GM23338 (cell line): ENCODE results near the gene PRKCH. TPM values are rescaled to one million over a fixed set of nuclear protein-coding genes. Genes with fewer than 3 reads are reported as not detected.

ENCODE experiments used
- ATAC-seq: fragments of 200-7000 bp; cut with Tn5 transposase; 3 replicates; pipeline ENCODE4 v1.9.1; 2020
- DNase-seq: peaks from one replicate; pipeline ENCODE4 v3.0.0-alpha.2; 2015; ENCODE audit warnings: low spot score
- H2AFZ ChIP-seq: fragments of 200-600 bp; sonication (generic); 2 replicates; pipeline ENCODE4 v1.8.0; 2016; ENCODE audit warnings: antibody characterized with exemption, mild to moderate bottlenecking, moderate library complexity
- H3F3A ChIP-seq: fragments of 200-600 bp; sonication (generic); replicated peaks from 2 replicates; pipeline ENCODE4 v1.8.0; 2017; ENCODE audit warnings: antibody characterized with exemption, mixed run types, low read depth
- H3K27ac ChIP-seq: fragments of 200-600 bp; sonication (generic); 2 replicates; pipeline ENCODE4 v1.6.1; 2016; ENCODE audit warnings: low read depth
- H3K27me3 ChIP-seq: fragments of 200-600 bp; sonication (generic); 2 replicates; pipeline ENCODE4 v1.8.0; 2016; ENCODE audit warnings: mild to moderate bottlenecking, mixed run types, moderate library complexity; ENCODE audit not compliant: insufficient read depth
- H3K36me3 ChIP-seq: fragments of 200-600 bp; sonication (generic); 2 replicates; pipeline ENCODE4 v1.8.0; 2016; ENCODE audit warnings: mild to moderate bottlenecking; ENCODE audit not compliant: insufficient read depth
- H3K4me1 ChIP-seq: fragments of 200-600 bp; sonication (generic); 2 replicates; pipeline ENCODE4 v1.8.0; 2016; ENCODE audit warnings: mild to moderate bottlenecking, moderate library complexity; ENCODE audit not compliant: insufficient read depth
- H3K4me2 ChIP-seq: fragments of 200-600 bp; sonication (generic); 2 replicates; pipeline ENCODE4 v1.7.1; 2017; ENCODE audit warnings: mixed run types
- H3K4me3 ChIP-seq: fragments of 200-600 bp; sonication (generic); 2 replicates; pipeline ENCODE4 v1.6.1; 2016; ENCODE audit warnings: mixed run types
- H3K79me2 ChIP-seq: fragments of 200-600 bp; sonication (generic); replicated peaks from 2 replicates; pipeline ENCODE4 v1.8.0; 2017; ENCODE audit warnings: mild to moderate bottlenecking; ENCODE audit not compliant: insufficient read depth
- H3K9me2 ChIP-seq: fragments of 200-600 bp; sonication (generic); 2 replicates; pipeline ENCODE4 v1.8.0; 2017; ENCODE audit not compliant: insufficient read depth
- H4K20me1 ChIP-seq: fragments of 200-600 bp; sonication (generic); replicated peaks from 2 replicates; pipeline ENCODE4 v1.8.0; 2017; ENCODE audit warnings: mild to moderate bottlenecking; ENCODE audit not compliant: insufficient read depth
- H3K27ac Mint-ChIP-seq: 2 replicates; pipeline ENCODE4 v1.8.0; 2020; ENCODE audit warnings: inconsistent platforms, mild to moderate bottlenecking, moderate library complexity, mixed read lengths
- H3K27me3 Mint-ChIP-seq: 3 replicates; pipeline ENCODE4 v1.8.0; 2022; ENCODE audit warnings: low read depth, mild to moderate bottlenecking, moderate library complexity, mixed read lengths, inconsistent platforms; ENCODE audit not compliant: insufficient read depth, poor library complexity
- H3K36me3 Mint-ChIP-seq: 3 replicates; pipeline ENCODE4 v1.8.0; 2021; ENCODE audit warnings: low read depth, mild to moderate bottlenecking, inconsistent platforms, moderate library complexity, mixed read lengths
- H3K4me1 Mint-ChIP-seq: 3 replicates; pipeline ENCODE4 v1.8.0; 2020; ENCODE audit warnings: mild to moderate bottlenecking, inconsistent platforms, mixed read lengths
- H3K4me3 Mint-ChIP-seq: 3 replicates; pipeline ENCODE4 v1.8.0; 2021; ENCODE audit warnings: moderate library complexity, mild to moderate bottlenecking, inconsistent platforms, mixed read lengths
- H3K9me3 Mint-ChIP-seq: 3 replicates; pipeline ENCODE4 v1.8.0; 2020; ENCODE audit warnings: moderate library complexity, mild to moderate bottlenecking, inconsistent platforms, mixed read lengths
- CREB1 ChIP-seq: fragments of 250-450 bp; sonication (Bioruptor Pico); IDR thresholded peaks from 2 replicates; pipeline ENCODE4 v1.5.0; 2020; ENCODE audit warnings: low read depth, mild to moderate bottlenecking, moderate library complexity
- EZH2 ChIP-seq: fragments of 200-600 bp; sonication (generic); IDR thresholded peaks from one replicate; pipeline ENCODE4 v1.8.0; 2017; ENCODE audit warnings: antibody characterized with exemption, mild to moderate bottlenecking, low read depth; ENCODE audit not compliant: unreplicated experiment
- EZH2phosphoT487 ChIP-seq: fragments of 200-600 bp; sonication (generic); IDR thresholded peaks from one replicate; pipeline ENCODE4 v1.8.1; 2018; ENCODE audit warnings: antibody characterized with exemption; ENCODE audit not compliant: unreplicated experiment
- JUNB ChIP-seq: IDR thresholded peaks from one replicate; pipeline ENCODE4 v1.6.1; 2016; ENCODE audit warnings: antibody characterized with exemption; ENCODE audit not compliant: unreplicated experiment
- NANOG ChIP-seq: IDR thresholded peaks from 2 replicates; pipeline ENCODE4 v1.6.1; 2016; ENCODE audit warnings: antibody characterized with exemption, borderline replicate concordance
- POLR2AphosphoS5 ChIP-seq: IDR thresholded peaks from 2 replicates; pipeline ENCODE4 v1.6.1; 2016; ENCODE audit warnings: antibody characterized with exemption, low read depth
- STAT1 ChIP-seq: IDR thresholded peaks from one replicate; pipeline ENCODE4 v1.6.1; 2016; ENCODE audit warnings: antibody characterized with exemption; ENCODE audit not compliant: unreplicated experiment
- ZNF114 ChIP-seq: fragments of 250-450 bp; sonication (Bioruptor Pico); IDR thresholded peaks from 2 replicates; pipeline ENCODE4 v1.5.0; 2020; ENCODE audit warnings: mild to moderate bottlenecking, moderate library complexity
- ZNF331 ChIP-seq: fragments of 250-450 bp; sonication (Bioruptor Pico); IDR thresholded peaks from 2 replicates; pipeline ENCODE4 v1.5.0; 2020; ENCODE audit warnings: low read depth, mild to moderate bottlenecking, moderate library complexity
- polyA plus RNA-seq: library from polyadenylated mRNA; unstranded; fragments of >200 nt; fragmentation: Nextera tagmentation; extraction: Ambion mirVana; gene quantifications from 2 replicates; pipeline ENCODE4 v1.2.1, GENCODE V29; 2016
- total RNA-seq: library from RNA; depleted of rRNA; stranded (reverse); fragments of >200 nt; shearing (Covaris generic); gene quantifications from 2 replicates; pipeline ENCODE4 v1.2.3, GENCODE V29; 2014
- TF ChIP-seq, protein P1 (sequence below): fragments of 250-450 bp; sonication (Bioruptor Pico); IDR thresholded peaks from 2 replicates; pipeline ENCODE4 v1.5.0; 2020; ENCODE audit warnings: mild to moderate bottlenecking, moderate library complexity
- TF ChIP-seq, protein P2 (sequence below): IDR thresholded peaks from 2 replicates; pipeline ENCODE4 v1.6.1; 2016; ENCODE audit warnings: antibody characterized with exemption
- TF ChIP-seq, protein P3 (sequence below), 2 experiments: fragments of 200-600 bp in 1 of 2; sonication (generic) in 1 of 2; conservative IDR thresholded peaks; 2 replicates each; pipeline versions ENCODE4 v1.5.1 to v1.6.1; 2016 to 2017; ENCODE audit warnings: antibody characterized with exemption in 2 of 2, low read depth in 2 of 2, mild to moderate bottlenecking in 2 of 2, moderate library complexity in 1 of 2
- TF ChIP-seq, protein P4 (sequence below): IDR thresholded peaks from one replicate; pipeline ENCODE4 v1.6.1; 2018; ENCODE audit warnings: antibody characterized with exemption; ENCODE audit not compliant: unreplicated experiment

PRKCH gene
- total and polyA plus RNA-seq, 2 experiments from 2014 or later, result 5.4 to 10.1 TPM

DNA sequence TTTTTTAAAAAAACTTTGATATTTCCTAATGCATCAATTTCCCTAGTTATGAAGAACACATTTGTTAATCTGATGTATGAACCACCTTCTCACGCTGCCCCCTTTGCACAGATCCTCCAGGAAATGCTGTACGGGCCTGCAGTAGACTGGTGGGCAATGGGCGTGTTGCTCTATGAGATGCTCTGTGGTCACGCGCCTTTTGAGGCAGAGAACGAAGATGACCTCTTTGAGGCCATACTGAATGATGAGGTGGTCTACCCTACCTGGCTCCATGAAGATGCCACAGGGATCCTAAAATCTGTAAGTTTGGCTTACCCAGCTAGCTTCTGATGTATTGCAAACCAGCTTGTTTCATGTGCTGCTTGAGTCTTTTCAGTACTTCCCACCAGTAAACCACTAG, 208.9 kb downstream of the PRKCH start:
- no peaks in the 10 kb centered on the region for H3K36me3 ChIP-seq
- TF ChIP-seq EZH2, result no peak
- no peak for TF ChIP-seq EZH2phosphoT487
- TF ChIP-seq, protein P1, sequence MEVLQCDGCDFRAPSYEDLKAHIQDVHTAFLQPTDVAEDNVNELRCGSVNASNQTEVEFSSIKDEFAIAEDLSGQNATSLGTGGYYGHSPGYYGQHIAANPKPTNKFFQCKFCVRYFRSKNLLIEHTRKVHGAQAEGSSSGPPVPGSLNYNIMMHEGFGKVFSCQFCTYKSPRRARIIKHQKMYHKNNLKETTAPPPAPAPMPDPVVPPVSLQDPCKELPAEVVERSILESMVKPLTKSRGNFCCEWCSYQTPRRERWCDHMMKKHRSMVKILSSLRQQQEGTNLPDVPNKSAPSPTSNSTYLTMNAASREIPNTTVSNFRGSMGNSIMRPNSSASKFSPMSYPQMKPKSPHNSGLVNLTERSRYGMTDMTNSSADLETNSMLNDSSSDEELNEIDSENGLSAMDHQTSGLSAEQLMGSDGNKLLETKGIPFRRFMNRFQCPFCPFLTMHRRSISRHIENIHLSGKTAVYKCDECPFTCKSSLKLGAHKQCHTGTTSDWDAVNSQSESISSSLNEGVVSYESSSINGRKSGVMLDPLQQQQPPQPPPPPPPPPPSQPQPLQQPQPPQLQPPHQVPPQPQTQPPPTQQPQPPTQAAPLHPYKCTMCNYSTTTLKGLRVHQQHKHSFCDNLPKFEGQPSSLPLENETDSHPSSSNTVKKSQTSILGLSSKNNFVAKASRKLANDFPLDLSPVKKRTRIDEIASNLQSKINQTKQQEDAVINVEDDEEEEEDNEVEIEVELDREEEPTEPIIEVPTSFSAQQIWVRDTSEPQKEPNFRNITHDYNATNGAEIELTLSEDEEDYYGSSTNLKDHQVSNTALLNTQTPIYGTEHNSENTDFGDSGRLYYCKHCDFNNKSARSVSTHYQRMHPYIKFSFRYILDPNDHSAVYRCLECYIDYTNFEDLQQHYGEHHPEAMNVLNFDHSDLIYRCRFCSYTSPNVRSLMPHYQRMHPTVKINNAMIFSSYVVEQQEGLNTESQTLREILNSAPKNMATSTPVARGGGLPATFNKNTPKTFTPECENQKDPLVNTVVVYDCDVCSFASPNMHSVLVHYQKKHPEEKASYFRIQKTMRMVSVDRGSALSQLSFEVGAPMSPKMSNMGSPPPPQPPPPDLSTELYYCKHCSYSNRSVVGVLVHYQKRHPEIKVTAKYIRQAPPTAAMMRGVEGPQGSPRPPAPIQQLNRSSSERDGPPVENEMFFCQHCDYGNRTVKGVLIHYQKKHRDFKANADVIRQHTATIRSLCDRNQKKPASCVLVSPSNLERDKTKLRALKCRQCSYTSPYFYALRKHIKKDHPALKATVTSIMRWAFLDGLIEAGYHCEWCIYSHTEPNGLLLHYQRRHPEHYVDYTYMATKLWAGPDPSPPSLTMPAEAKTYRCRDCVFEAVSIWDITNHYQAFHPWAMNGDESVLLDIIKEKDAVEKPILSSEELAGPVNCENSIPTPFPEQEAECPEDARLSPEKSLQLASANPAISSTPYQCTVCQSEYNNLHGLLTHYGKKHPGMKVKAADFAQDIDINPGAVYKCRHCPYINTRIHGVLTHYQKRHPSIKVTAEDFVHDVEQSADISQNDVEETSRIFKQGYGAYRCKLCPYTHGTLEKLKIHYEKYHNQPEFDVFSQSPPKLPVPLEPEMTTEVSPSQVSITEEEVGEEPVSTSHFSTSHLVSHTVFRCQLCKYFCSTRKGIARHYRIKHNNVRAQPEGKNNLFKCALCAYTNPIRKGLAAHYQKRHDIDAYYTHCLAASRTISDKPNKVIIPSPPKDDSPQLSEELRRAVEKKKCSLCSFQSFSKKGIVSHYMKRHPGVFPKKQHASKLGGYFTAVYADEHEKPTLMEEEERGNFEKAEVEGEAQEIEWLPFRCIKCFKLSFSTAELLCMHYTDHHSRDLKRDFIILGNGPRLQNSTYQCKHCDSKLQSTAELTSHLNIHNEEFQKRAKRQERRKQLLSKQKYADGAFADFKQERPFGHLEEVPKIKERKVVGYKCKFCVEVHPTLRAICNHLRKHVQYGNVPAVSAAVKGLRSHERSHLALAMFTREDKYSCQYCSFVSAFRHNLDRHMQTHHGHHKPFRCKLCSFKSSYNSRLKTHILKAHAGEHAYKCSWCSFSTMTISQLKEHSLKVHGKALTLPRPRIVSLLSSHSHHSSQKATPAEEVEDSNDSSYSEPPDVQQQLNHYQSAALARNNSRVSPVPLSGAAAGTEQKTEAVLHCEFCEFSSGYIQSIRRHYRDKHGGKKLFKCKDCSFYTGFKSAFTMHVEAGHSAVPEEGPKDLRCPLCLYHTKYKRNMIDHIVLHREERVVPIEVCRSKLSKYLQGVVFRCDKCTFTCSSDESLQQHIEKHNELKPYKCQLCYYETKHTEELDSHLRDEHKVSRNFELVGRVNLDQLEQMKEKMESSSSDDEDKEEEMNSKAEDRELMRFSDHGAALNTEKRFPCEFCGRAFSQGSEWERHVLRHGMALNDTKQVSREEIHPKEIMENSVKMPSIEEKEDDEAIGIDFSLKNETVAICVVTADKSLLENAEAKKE (CRISPR knock-in tag), result no peak
- TF ChIP-seq STAT1, result no peak
- TF ChIP-seq, protein P2, sequence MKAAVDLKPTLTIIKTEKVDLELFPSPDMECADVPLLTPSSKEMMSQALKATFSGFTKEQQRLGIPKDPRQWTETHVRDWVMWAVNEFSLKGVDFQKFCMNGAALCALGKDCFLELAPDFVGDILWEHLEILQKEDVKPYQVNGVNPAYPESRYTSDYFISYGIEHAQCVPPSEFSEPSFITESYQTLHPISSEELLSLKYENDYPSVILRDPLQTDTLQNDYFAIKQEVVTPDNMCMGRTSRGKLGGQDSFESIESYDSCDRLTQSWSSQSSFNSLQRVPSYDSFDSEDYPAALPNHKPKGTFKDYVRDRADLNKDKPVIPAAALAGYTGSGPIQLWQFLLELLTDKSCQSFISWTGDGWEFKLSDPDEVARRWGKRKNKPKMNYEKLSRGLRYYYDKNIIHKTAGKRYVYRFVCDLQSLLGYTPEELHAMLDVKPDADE, result no peak
- TF ChIP-seq JUNB, result no peak
- no peak for TF ChIP-seq NANOG
- no peak for TF ChIP-seq POLR2AphosphoS5
- TF ChIP-seq, protein P3, sequence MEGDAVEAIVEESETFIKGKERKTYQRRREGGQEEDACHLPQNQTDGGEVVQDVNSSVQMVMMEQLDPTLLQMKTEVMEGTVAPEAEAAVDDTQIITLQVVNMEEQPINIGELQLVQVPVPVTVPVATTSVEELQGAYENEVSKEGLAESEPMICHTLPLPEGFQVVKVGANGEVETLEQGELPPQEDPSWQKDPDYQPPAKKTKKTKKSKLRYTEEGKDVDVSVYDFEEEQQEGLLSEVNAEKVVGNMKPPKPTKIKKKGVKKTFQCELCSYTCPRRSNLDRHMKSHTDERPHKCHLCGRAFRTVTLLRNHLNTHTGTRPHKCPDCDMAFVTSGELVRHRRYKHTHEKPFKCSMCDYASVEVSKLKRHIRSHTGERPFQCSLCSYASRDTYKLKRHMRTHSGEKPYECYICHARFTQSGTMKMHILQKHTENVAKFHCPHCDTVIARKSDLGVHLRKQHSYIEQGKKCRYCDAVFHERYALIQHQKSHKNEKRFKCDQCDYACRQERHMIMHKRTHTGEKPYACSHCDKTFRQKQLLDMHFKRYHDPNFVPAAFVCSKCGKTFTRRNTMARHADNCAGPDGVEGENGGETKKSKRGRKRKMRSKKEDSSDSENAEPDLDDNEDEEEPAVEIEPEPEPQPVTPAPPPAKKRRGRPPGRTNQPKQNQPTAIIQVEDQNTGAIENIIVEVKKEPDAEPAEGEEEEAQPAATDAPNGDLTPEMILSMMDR (conservative IDR thresholded peaks at IDR 0.05; ENCODE audit: low read depth in 2 of 2), result no peak
- TF ChIP-seq ZNF114 (CRISPR knock-in tag), result no peak
- TF ChIP-seq, protein P4, sequence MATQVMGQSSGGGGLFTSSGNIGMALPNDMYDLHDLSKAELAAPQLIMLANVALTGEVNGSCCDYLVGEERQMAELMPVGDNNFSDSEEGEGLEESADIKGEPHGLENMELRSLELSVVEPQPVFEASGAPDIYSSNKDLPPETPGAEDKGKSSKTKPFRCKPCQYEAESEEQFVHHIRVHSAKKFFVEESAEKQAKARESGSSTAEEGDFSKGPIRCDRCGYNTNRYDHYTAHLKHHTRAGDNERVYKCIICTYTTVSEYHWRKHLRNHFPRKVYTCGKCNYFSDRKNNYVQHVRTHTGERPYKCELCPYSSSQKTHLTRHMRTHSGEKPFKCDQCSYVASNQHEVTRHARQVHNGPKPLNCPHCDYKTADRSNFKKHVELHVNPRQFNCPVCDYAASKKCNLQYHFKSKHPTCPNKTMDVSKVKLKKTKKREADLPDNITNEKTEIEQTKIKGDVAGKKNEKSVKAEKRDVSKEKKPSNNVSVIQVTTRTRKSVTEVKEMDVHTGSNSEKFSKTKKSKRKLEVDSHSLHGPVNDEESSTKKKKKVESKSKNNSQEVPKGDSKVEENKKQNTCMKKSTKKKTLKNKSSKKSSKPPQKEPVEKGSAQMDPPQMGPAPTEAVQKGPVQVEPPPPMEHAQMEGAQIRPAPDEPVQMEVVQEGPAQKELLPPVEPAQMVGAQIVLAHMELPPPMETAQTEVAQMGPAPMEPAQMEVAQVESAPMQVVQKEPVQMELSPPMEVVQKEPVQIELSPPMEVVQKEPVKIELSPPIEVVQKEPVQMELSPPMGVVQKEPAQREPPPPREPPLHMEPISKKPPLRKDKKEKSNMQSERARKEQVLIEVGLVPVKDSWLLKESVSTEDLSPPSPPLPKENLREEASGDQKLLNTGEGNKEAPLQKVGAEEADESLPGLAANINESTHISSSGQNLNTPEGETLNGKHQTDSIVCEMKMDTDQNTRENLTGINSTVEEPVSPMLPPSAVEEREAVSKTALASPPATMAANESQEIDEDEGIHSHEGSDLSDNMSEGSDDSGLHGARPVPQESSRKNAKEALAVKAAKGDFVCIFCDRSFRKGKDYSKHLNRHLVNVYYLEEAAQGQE, result no peak
- no peak for TF ChIP-seq CREB1 (CRISPR knock-in tag)
- TF ChIP-seq ZNF331 (CRISPR knock-in tag), result no peak
- no peaks in the 10 kb centered on the region for H3F3A ChIP-seq
- no peak overlapping the region for H3K27ac ChIP-seq
- no peak for DNase-seq
- ATAC-seq, result no peak
- H3K4me2 ChIP-seq, result no peak overlapping the region
- no peaks in the 10 kb centered on the region; the same call in 1 of the 2 replicates for H3K4me1 ChIP-seq
- no peaks in the 10 kb centered on the region for H3K27me3 ChIP-seq
- H3K79me2 ChIP-seq, result no peaks in the 10 kb centered on the region
- Mint-ChIP-seq H3K4me3 (no peak overlapping the region), H3K4me1 (peaks cover 13% of the 10 kb centered on the region), H3K27me3 (peaks cover 10% of the 10 kb centered on the region), H3K9me3 (no peaks in the 10 kb centered on the region), H3K36me3 (no peaks in the 10 kb centered on the region), H3K27ac (no peak overlapping the region)
- no peaks in the 10 kb centered on the region for H3K9me2 ChIP-seq
- no peak overlapping the region for H3K4me3 ChIP-seq
- H4K20me1 ChIP-seq, result no peaks in the 10 kb centered on the region
- no peak overlapping the region for H2AFZ ChIP-seq
